HG03095 (cell line): Measurements from ENCODE around the gene CSNK2A1.

Experiments used
- ATAC-seq: cut with Tn5 transposase; IDR thresholded peaks from one replicate; pipeline ENCODE4 v1.9.1; 2021; ENCODE audit warnings: moderate library complexity; ENCODE audit not compliant: unreplicated experiment

Gene CSNK2A1

GRCh38 chr20:433300-433975, 110.2 kb downstream of the CSNK2A1 start:
- peak; percentile 81 for ATAC-seq

DNA sequence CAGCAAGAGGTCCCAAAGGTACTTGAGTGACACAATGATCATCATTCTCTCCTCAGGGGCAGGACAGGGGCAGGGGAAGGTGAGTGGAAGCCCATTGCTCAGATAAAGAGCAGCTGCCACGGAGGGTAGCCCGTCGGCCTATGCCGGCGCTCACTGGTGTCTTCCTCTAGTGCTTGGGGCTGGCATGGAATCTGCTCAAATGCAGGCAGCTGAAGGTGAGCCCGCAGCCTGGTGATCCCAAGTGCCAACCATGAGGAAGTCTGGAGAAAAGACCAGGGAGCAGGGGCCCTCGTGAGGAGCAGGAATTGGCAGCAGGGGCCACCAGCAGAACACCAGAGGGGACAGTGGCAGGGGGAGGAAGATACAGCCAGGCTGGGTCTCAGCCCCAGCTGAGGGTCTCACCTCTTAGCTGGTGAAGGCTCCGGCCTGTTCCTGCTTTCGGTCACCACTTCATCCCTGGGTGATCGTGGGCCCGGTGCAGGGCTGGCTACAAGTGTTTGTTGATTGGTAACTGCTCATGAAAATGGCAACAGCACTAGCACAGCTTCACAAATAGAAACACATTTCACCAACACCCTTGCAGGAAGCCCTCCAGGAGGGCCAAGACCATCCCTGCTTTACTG, 110.8 kb downstream of the CSNK2A1 start:
- no peak for ATAC-seq

DNA sequence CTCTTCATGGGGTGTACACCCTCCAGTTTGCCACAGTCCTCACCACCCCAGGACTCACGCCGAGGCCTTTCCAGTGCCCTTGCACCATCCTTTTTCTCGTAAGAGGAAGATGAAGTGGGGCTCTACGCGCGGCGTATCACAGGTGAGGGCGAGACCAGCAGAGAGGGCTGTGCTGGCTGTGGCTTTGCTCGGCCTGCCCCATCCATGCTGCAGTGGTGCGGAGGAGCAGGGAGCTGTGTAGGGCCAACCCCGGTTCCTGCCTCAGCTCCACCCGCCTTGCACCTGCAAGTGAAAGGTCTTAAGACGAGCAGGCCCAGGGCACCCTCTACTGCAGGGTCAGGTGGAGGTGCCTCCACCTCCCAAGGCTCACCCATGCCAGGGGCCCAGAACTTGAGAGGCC, 111.4 kb downstream of the CSNK2A1 start:
- no peak for ATAC-seq

DNA sequence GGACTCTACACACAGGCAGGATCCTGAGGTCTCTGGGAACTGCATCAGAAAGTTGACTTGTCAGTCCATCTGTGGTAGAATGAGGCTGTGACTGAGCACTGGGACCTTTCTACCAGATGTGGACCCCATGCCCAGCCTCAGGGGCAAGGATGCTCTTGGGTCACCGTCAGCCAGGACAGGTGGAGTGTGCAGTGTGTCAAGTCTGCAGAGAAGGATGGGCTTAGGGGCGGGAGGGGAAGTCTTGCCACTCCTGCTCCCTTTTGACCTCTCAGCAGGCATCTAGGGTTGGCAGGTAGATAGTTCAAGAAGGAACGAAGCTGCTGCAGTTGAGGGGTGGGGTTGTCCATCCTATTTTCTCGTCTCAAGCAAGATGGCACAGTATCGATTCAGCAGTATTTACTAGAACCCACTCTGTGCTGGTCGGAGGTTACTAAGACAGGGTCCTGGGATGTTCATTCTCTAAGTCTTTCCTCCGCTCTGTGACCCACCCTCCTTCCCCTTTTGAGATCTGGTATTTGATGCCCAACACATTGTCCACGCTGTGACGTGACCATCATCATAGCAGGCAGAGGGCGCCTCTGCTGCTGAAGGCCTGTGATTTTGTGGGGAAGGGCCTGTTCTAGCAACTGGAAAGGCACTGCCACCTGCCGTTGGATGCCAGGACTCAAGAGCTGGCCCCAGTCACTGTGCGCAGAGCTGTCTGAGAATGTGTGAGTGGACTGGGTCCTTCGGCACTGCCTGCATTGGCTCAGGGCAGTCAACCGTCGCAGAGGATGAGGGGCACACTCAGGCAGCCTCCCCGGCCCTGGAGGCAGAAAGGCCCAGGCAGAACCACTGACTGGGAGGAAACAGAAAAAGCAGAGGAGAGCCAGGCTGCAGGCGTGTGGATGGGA, 112.3 kb downstream of the CSNK2A1 start:
- ATAC-seq = no peak

- no peak for ATAC-seq
Measured at GRCh38 chr20:430091-430999, 113.2 kb downstream of the CSNK2A1 start.

- no peak for ATAC-seq
Measured at GRCh38 chr20:428658-429200, 114.9 kb downstream of the CSNK2A1 start.

DNA sequence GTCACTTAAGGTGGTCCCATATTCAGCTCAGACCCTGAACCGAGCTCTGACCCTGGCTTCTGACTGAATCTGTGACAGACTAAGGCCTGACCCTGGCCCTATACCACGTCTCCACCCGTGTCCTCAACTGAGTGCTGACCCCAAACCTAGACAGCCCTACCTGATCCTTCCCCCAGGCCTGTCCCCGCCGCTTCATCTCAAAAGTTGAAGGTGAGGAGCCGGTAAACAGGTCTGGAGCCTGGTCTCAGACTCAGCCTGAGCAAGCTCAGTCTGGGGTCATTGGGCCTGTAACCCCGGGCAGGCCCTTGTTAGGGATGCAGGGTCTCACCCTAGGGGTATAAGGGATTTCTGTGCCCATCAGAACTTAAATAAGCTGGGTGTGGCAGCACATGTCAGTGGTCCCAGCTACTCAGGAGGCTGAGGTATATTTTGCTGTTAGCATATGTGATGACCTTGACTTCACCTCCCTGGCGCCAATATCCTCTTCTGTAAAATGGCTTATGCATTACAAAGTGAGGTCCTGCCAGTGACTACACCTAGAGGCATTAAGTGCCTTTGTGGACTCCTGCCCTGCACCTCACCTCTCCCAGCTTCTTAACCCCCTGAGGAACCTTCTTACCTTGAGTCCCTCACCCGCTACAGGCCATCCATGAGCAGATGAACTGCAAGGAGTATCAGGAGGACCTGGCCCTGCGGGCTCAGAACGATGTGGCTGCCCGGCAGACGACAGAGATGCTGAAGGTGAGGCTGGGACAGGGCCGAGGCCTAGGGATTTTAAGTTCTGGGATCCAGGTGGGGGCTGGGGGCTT, 115.5 kb downstream of the CSNK2A1 start:
- no peak for ATAC-seq

GRCh38 chr20:427401-427800, 116.2 kb downstream of the CSNK2A1 start:
- ATAC-seq = no peak

DNA sequence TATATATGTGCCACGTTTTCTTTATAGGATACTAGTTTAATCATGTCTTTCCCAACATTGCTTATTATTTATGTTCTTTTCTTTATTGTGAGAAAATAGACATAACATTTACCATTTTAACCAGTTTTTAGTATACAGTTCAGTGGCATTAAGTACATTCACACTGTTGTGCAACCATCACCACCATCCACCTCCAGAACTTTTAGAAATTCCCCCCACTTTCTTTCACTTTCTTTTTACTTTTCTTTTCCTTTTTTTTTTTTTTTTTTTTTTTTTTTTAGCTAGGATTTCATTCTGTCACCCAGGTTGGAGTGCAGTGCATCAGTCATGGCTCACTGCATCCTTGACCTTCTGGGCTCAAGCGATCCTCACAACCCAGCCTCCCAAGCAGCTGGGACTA, 117.0 kb downstream of the CSNK2A1 start:
- no peak for ATAC-seq
